ENCODE data around the gene PSMD1. TPM values are rescaled to one million over a fixed set of nuclear protein-coding genes. Genes with fewer than 3 reads are reported as not detected.

PSMD1 gene
- total RNA-seq, 1 donor from 2014 or later: 83.3 TPM

GRCh38 chr2:231047923-231048915, 8.4 kb upstream of the PSMD1 start:
- H3K27ac Mint-ChIP-seq: no peak overlapping the region
- peaks cover 7% of the 10 kb centered on the region for H3K4me1 Mint-ChIP-seq
- H3K36me3 Mint-ChIP-seq: no peaks in the 10 kb centered on the region
- H3K27me3 Mint-ChIP-seq (ENCODE audit: low read depth): peaks cover 32% of the 10 kb centered on the region
- H3K9me3 Mint-ChIP-seq: no peaks in the 10 kb centered on the region
- no peak for TF ChIP-seq CTCF (IDR thresholded peaks at IDR 0.05; ENCODE audit: unreplicated experiment)
- DNase-seq (ENCODE audit: low spot score in 2 of 2, unreplicated experiment in 2 of 2): no peak
- H3K4me3 Mint-ChIP-seq: no peak overlapping the region

GRCh38 chr2:231049286-231050017, 7.2 kb upstream of the PSMD1 start:
- H3K27ac Mint-ChIP-seq: no peak overlapping the region

GRCh38 chr2:231050018-231050901, 6.4 kb upstream of the PSMD1 start:
- Mint-ChIP-seq H3K27me3 (ENCODE audit: low read depth) (peaks cover 28% of the 10 kb centered on the region), H3K27ac (no peak overlapping the region), H3K4me1 (peaks cover 7% of the 10 kb centered on the region), H3K36me3 (no peaks in the 10 kb centered on the region), H3K4me3 (no peak overlapping the region), H3K9me3 (no peaks in the 10 kb centered on the region)
- DNase-seq (ENCODE audit: low spot score in 2 of 2, unreplicated experiment in 2 of 2): no peak
- TF ChIP-seq CTCF (IDR thresholded peaks at IDR 0.05; ENCODE audit: unreplicated experiment): no peak

More at GRCh38 chr2:231049286-231050017, 7.2 kb upstream of the PSMD1 start:
- no peak for DNase-seq (ENCODE audit: low spot score in 2 of 2, unreplicated experiment in 2 of 2)
- no peaks in the 10 kb centered on the region for H3K36me3 Mint-ChIP-seq
- H3K27me3 Mint-ChIP-seq (ENCODE audit: low read depth): peaks cover 28% of the 10 kb centered on the region
- no peaks in the 10 kb centered on the region for H3K9me3 Mint-ChIP-seq
- H3K4me3 Mint-ChIP-seq: no peak overlapping the region
- peaks cover 7% of the 10 kb centered on the region for H3K4me1 Mint-ChIP-seq
- TF ChIP-seq CTCF (IDR thresholded peaks at IDR 0.05; ENCODE audit: unreplicated experiment): no peak

- H3K36me3 Mint-ChIP-seq: no peaks in the 10 kb centered on the region
- no peaks in the 10 kb centered on the region for H3K9me3 Mint-ChIP-seq
- no peak overlapping the region for H3K27ac Mint-ChIP-seq
- H3K4me3 Mint-ChIP-seq: no peak overlapping the region
- peaks cover 7% of the 10 kb centered on the region for H3K4me1 Mint-ChIP-seq
- no peak for DNase-seq (ENCODE audit: low spot score in 2 of 2, unreplicated experiment in 2 of 2)
- peaks cover 28% of the 10 kb centered on the region for H3K27me3 Mint-ChIP-seq (ENCODE audit: low read depth)
- TF ChIP-seq CTCF (IDR thresholded peaks at IDR 0.05; ENCODE audit: unreplicated experiment): no peak
These were observed 5.6 kb upstream of the PSMD1 start for GRCh38 chr2:231051116-231051515.
